NCI-H1417 treated with DMSO at 0.1 percent for 48 hours (cell line): ENCODE results near the gene NUAK2.

Source experiments
- DNase-seq: peaks from one replicate; lab custom pipeline; 2025; lab: John Stamatoyannopoulos, UW

NUAK2 gene

GRCh38 chr1:205274041-205274691 is 47.4 kb downstream of the NUAK2 start:
- DNase-seq, result no peak

DNA sequence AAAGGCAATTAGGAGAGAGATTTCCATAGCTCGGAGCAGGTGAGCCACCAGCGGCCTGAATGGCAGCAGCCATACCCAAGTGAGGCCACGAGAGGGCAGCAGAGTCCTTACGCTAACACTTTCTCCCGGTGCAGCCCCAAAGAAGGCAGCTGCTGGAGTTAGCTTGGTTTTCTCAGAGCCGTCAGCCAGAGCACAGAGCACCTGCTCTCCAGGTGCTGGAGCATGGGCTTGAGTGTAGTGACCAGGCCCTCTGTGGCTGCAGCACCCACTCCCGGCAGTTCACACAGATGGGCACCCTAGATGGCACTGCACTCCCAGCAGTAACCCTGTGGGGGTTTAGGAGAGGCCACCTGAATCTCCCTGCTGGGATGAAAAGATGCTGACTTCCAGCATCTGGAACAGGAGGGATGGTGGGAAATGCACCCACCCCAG is 48.0 kb downstream of the NUAK2 start:
- peak; percentile 72 for DNase-seq

DNA sequence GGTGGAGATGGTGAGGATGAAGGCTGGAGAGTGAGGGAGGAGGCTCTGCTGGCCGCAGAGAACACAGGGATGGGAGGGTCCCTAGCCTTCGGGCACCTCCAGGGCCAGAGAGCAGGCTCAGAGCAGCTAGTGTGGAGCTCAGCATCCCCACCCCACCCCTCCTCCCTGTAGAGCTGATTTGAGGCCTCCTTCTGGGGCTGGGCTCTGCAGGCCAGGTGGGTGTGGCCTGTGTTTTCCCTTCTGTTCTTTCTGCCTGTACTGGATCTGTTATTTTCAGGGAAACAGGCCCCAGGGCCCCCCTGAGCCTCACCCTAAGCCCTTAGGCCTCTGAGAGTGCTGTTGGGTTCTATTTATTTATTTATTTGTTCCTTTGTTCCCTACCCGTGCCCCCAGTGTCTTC is 49.0 kb downstream of the NUAK2 start:
- DNase-seq, result no peak

DNA sequence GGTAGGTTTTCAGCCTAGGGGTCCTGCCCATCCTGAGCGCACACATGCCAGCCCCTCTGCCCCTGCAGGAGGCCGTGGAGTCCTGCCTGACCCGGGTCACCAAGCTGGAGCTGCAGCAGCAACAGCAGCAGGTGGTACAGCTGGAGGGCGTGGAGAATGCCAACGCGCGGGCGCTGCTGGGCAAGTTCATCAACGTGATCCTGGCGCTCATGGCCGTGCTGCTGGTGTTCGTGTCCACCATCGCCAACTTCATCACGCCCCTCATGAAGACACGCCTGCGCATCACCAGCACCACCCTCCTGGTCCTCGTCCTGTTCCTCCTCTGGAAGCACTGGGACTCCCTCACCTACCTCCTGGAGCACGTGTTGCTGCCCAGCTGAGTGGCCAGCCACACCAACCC is 49.8 kb downstream of the NUAK2 start:
- DNase-seq, result no peak

DNA sequence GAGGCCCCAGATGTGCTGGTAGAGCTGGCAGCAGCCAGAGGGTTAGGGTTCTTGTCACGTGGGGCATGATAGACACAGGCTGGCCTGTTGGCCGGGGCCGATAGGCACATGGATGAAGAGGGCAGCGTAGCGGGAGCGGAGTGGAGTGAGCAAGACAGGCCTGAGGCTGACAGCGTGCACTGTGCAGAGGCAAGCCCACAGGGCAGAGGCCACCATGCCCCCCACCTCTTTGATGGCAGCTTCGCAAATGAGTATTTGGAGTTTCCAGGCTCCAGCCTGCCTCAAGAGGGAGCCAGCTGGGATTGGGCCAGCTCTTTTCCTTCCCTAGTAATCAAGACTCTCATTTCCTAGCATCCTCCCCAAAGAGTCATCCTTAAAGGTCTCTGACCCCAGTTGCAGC is 50.3 kb downstream of the NUAK2 start:
- DNase-seq, result no peak

GRCh38 chr1:205270764-205271163 is 50.8 kb downstream of the NUAK2 start:
- no peak for DNase-seq

DNA sequence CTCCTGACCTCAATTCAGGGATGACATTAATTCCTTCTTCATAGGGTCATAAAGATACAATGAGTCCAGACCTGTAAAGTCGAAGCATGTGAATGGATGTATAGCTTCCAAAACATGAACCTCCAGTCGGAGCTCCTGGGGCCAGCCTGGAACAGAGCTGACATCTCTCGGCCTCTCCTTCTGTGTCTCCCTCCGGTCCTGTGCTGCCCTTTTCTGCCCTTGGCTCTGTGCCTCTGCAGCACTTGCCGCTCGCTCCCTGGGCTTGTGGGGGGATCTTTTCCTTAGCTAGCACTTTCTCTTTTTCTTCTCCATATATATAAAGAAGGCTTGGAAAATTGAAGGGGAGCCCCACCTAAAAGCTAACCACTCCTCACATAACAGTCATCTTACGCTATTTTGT is 51.3 kb downstream of the NUAK2 start:
- DNase-seq, result no peak

DNA sequence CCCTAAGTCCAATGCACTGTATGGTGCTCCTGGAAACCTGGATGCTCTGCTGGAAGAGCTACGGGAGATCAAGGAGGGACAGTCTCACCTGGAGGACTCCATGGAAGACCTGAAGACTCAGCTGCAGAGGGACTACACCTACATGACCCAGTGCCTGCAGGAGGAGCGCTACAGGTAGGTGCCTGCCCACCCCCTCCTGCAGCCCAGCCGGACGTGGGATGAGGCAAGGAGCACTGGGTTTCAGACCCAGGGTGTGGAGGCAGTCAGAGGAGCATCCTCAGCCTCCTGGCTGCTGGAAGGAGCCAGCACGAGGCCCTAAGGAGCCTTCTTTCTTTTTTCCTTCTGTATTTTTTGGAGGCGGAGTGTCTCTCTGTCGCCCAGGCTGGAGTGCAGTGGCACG is 51.8 kb downstream of the NUAK2 start:
- no peak for DNase-seq

DNA sequence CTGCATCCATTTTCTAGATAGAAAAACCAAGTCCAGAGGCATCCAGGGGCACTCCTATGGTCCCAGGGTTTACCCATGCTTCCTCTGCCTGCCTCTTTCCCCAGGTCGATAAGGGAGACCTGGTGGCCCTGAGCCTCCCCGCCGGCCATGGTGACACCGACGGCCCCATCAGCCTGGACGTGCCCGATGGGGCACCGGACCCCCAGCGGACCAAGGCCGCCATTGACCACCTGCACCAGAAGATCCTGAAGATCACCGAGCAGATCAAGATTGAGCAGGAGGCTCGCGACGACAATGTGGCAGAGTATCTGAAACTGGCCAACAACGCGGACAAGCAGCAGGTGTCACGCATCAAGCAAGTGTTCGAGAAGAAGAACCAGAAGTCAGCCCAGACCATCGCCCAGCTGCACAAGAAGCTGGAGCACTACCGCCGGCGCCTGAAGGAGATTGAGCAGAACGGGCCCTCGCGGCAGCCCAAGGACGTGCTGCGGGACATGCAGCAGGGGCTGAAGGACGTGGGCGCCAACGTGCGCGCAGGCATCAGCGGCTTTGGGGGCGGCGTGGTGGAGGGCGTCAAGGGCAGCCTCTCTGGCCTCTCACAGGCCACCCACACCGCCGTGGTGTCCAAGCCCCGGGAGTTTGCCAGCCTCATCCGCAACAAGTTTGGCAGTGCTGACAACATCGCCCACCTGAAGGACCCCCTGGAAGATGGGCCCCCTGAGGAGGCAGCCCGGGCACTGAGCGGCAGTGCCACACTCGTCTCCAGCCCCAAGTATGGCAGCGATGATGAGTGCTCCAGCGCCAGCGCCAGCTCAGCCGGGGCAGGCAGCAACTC is 52.5 kb downstream of the NUAK2 start:
- DNase-seq, result no peak

DNA sequence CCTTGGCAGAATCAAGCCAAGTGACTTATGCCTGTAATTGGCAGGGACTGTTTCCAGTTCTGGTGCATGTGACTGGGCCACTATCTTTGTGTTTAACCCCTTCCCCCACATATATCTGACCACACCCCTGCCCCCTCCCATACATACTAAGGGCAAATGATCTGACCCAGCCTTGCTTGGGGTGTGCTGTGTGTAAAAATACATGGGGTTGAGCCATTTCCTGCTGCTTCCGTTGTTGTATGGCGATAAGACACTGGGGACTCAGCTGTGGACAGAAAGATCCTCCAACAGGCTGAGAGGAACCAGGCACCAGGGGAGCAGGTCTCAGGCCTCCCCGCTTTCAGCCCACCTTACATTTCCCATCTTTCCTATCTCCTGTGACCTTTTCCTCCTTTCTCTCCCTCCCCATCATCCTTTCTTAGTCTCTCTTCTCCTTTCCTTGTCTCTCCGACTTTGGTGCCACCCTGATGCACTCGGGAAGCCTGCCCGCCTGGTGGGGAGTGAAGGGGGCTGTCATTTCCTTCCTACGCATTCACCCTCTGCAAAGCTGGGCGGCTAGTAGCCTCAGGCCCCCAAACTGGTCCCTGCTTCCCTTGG is 54.1 kb downstream of the NUAK2 start:
- no peak for DNase-seq

DNA sequence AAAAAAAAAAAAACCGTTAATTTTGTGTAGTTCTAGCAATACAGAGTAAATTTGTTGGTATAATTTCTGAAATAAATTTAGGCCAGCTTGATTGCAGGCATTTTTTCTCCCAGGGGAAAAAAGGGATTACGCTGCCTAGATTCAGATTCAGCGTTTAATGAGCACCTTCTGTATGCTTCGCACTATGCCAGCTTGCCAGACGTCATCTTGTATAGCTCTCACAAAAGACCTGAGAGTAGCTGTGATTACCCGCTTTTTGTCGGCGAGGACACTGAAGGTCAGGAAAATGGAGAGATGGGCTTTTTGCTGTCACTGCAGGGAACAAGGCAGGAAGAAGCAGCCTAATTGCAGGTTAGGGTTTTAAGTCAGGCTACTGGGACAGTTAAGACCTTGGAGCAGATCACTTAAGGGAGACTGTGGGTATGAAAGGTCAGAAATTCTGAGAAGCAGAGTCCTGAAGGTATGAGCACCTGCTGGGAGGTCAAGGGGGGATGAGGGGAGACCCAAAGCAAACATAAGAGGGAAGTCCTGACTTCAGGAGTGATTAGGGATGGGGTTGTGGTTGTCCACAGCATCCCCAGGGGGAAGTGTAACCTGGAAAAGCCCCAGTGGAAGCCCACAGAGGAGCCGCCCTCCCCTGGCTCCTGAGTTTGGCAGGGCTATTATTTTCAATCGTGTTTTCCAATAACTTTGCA is 54.8 kb downstream of the NUAK2 start:
- no peak for DNase-seq

DNA sequence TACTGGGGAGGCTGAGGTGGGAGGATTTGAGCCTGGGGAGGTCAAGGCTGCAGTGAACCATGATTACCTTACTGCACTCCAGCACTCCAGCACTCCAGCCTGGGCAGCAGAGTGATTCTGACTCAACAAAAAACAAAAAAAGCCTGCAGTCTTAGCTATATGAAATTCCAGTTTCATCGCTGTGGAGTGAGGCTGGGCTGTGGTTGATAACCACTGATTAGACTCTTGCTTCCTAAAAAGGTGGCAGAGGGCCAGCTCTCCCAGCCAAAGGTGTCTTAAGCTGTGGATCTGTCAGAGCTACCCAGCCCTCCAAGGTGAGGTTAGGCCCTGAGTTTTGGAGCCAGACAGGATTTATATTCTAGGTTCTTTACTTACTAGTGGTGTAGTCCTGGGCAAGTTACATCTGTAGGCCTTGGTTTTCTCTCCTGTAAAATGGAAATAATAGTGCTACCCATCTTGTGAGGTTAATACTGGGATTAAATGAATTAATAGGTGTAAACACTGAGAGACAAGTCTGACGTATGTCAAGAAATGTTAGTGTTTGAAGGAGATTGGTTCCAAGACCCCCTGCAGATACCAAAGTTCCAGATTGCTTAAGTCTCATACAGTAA is 57.9 kb downstream of the NUAK2 start:
- DNase-seq, result no peak

DNA sequence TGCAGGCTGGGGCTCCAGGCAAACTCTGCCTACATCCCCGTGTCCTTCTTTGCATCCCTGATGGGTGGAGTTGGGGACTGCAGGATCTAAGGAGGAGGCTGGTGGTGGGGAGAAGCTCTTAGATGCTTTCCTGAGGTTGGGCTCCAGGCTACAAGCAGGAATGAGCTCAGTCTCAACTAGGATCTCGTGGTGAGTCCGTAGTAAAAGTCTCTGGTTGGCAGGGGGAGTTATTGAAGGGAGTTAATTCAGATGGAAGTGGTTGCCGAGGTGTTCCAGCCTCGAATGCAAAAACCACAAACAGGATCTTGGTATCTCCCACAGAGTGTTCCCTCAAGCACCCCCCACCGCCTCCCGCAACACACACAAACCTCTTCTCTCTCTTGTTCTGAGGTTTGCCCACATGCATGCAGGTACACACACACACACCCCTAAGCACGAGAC is 58.8 kb downstream of the NUAK2 start:
- DNase-seq, result no peak

DNA sequence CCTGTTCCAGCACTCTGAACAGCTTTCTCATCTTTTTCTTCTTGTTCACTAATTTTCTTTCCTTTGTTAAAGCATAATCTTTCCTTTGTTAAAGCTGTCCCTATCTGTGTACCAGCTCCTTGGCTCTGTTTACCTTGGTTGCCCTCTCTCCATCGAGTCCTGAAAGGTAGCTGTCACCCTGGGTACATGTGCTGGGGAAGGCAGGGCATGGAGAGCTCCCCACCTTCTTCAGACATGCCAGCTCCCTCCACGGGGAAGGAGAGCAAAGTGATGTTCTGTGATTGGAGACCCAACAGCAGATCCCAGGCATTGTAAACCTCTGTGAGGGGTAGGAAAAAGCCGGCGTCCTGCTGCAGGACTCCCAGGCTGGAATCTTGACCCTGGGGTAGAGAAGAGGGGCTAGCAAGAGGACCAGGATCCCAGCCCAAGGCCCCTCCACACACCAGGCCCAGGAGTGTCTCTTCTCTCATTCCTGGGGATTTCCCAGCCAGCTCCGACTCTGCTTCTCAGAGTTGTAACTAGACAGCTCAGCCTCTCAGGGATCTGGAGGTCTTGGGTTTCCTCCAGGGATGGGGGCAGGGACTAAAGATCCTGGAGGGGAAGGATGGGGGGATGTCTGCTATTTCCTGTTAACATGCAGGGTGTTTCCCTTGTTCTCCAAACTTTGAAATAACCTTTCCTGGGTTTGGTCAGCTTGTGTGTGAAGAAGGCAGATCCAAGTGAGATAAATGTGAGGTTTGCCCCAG is 59.4 kb downstream of the NUAK2 start:
- DNase-seq, result no peak

DNA sequence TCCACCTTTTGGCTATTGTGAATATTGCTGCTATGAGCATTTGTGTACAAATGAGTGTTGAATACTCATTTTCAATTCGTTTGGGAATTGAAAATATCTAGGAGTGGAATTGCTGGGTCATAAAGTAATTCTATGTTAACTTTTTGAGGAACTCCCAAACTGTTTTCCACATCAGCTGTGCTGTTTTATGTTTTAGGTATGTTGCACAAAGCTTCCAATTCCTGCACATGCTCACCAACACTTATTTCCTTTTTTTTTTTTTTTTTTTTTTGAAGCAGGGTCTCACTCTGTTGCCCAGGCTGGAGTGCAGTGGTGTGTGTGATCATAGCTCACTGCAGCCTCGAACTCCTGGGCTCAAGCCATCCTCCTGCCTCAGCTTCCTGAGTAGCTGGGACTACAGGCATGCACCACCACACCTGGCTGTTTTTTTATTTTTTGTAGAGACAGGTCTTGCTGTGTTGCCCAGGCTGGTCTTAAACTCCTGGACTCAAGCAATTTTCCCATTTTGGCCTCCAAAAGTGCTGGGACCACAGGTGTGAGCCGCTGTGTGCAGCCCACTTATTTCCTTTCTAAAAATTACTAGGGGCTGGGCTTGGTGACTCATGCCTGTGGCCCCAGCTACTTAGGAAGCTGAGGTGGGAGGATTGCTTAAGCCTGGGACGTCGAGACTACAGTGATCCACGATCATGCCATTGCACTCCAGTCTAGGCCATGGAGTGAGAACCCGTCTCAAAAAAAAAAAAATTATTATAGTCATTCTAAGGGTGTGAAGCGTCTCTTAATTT is 60.4 kb downstream of the NUAK2 start:
- no peak for DNase-seq

DNA sequence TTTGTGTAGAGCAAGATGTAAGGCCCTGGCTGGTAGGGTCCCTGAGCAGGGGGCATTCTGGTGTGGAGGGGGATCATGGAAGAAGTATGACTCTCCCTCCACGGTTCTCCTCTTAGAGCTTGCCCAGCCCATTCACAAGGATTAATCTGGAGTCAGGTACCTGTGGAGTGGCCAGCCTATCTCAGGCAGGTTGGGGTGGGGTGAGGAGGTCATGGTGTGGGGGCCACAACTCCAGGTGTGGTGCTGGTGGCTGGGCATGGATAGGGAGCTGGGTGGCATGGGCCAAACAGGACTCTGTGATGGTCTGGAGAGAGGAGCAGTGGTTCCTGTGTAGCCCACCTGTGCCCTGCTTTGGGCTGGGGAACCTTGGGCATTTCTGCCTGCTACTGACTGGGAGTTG is 61.5 kb downstream of the NUAK2 start:
- DNase-seq, result no peak

GRCh38 chr1:205259324-205259832 is 62.2 kb downstream of the NUAK2 start:
- DNase-seq, result no peak

DNA sequence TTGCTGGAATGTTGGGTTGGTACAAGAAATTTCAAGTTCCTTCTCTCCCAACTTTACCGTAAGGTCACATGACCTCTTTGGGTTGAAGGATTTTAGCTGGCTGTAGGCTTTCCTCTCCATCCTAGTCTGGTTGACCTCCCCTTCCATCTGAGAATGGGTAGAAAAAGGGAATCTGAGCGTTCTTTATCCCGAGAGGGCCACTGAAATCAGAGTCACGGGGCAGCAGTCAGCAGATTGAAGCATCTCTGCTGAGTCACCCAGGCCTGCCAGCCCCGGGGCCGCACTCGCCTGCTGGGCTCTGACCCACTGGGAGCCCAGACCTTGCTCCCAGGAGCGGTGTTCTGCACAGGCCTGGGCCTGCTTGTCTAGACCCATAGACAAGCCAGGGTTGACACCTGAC is 62.8 kb downstream of the NUAK2 start:
- no peak for DNase-seq

- no peak for DNase-seq
Measured at GRCh38 chr1:205258261-205258691, 63.3 kb downstream of the NUAK2 start.

- no peak for DNase-seq
Measured at GRCh38 chr1:205257735-205258134, 63.8 kb downstream of the NUAK2 start.
